HEK293T (cell line): Measurements from ENCODE around the gene LTA4H.

Experiments
- CTBP1 ChIP-seq: fragments of 450-650 bp; IDR thresholded peaks from 2 replicates; pipeline ENCODE4 v1.6.1; 2016; ENCODE audit warnings: borderline replicate concordance
- FOXA1 ChIP-seq: fragments of 450-650 bp; IDR thresholded peaks from 2 replicates; pipeline ENCODE4 v1.6.1; 2016; ENCODE audit warnings: mild to moderate bottlenecking
- FOXM1 ChIP-seq: fragments of 450-650 bp; IDR thresholded peaks from 2 replicates; pipeline ENCODE4 v1.6.1; 2017; ENCODE audit warnings: mild to moderate bottlenecking, borderline replicate concordance
- PKNOX1 ChIP-seq: fragments of 450-650 bp; IDR thresholded peaks from 2 replicates; pipeline ENCODE4 v1.6.1; 2016
- SP1 ChIP-seq: fragments of 450-650 bp; IDR thresholded peaks from 2 replicates; pipeline ENCODE4 v1.6.1; 2017
- SUZ12 ChIP-seq: fragments of 450-650 bp; IDR thresholded peaks from 2 replicates; pipeline ENCODE4 v1.6.1; 2016; ENCODE audit warnings: mild to moderate bottlenecking

GRCh38 chr12:95955549-95956159, 79.7 kb downstream of the LTA4H start:
- TF ChIP-seq FOXM1 (no peak), FOXA1 (no peak), CTBP1 (no peak), SUZ12 (no peak), PKNOX1 (no peak), SP1 (no peak)
